Anterior cingulate cortex (tissue), 58 donors: ENCODE data around the gene MXRA7.
"Not testable (repeated sequence)": the region's sequence is repeated elsewhere in the genome, so short reads cannot be mapped to it uniquely, and the experiment has no call there.

Experiments used
- DNase-seq, 58 donors: peaks; one replicate each; lab custom pipeline; 2025; lab: John Stamatoyannopoulos, UW

The MXRA7 gene

GRCh38 chr17:76736349-76737081 is 25.8 kb upstream of the MXRA7 start:
- peak in 55 of 58 donors; percentile 10 to 79 (median 63) for DNase-seq

GRCh38 chr17:76735586-76736348 is 25.0 kb upstream of the MXRA7 start:
- no peak for DNase-seq

GRCh38 chr17:76735006-76735405 is 24.2 kb upstream of the MXRA7 start:
- no peak for DNase-seq

GRCh38 chr17:76734080-76734840 is 23.5 kb upstream of the MXRA7 start:
- no peak for DNase-seq

- DNase-seq: no peak
These were observed 22.8 kb upstream of the MXRA7 start for GRCh38 chr17:76733618-76733957.

DNA sequence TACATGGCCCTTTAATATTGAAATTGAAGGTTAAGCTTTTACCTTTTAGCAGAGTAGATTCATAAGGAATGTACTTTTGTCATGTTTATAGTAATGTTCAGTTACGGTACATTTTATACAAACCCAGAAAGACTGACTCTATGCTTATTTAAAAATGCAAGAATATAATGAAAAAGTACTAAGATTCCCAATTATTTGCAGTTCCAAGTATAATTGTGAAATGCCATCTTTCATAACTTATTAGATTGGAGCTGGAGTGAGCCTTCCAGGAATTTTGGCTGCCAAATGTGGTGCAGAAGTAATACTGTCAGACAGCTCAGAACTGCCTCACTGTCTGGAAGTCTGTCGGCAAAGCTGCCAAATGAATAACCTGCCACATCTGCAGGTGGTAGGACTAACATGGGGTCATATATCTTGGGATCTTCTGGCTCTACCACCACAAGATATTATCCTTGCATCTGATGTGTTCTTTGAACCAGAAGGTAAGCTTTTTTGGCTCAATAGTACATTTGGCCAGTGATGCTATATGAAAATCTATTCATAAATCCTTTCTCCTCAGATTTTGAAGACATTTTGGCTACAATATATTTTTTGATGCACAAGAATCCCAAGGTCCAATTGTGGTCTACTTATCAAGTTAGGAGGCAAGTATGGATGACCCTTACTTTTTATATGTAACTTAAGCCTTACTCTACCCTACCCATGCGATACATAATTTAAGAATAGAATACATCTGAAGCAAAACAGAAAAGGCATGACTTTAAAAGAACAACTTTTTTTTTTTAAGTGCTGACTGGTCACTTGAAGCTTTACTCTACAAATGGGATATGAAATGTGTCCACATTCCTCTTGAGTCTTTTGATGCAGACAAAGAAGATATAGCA is 22.2 kb upstream of the MXRA7 start:
- no peak for DNase-seq

GRCh38 chr17:76731800-76732733 is 21.3 kb upstream of the MXRA7 start:
- DNase-seq: not testable (repeated sequence)

- no peak for DNase-seq
These were observed 17.1 kb upstream of the MXRA7 start for GRCh38 chr17:76727745-76728456.

DNA sequence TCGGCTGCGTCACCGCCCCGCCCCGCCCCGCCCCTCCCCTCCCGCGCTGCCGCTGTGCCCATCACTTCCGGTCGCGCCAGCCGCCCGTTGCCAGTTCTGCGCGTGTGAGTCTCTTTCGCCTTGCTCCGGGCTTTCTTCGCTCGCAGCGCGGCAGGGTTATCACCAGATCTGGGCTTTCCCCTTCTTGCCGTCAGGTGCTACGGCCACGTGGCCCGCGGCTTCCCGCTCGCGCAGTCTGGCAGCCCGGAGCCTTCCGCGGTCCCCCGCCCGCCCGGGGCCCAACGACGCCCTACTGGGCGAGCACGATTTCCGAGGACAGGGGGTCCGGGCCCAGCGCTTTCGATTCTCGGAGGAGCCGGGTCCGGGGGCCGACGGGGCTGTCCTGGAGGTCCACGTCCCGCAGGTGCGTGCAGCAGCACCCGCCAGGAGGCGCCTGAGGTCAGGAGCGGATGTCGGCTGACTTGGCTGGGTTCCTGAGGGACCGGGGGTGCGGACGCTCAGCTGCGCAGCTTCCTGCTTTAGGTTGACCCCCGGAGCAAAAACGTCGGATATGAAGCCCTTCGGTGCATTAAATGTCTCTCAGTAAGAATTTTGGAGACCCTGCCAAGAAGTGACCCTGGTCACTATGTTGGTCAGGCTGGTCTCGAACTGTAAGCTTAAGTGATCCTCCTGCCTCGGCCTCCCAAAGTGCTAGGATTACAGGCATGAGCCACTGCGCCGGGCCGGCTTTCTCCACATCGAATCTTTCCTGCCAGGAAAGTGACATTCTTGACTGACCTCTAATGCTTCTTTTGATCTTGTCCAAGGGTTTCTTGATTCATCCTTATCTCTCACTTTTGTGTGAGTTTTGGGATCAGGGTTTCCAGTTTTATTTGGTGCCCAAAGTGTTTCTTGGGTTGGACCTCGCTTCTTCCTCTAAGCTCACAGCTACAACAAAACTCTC is 16.3 kb upstream of the MXRA7 start, which contains the start of gene METTL23:
TSS of gene METTL23 (plus strand) at position 64 of the 943 bp plus-strand sequence. CDS start 2,872 bp downstream, outside the sequence.
- DNase-seq: peak in 39 of 58 donors; percentile 51 to 85 (median 73)

- DNase-seq: peak; percentile 81 to 98 (median 96)
These were observed 15.5 kb upstream of the MXRA7 start, which contains the start of gene JMJD6 for GRCh38 chr17:76726231-76726775. JMJD6 (minus strand) TSS chr17:76726606; CDS start chr17:76726475, 131 bp downstream.

GRCh38 chr17:76725580-76726230 is 14.9 kb upstream of the MXRA7 start:
- peak in 35 of 58 donors; percentile 22 to 73 (median 57) for DNase-seq

GRCh38 chr17:76723812-76724211 is 13.0 kb upstream of the MXRA7 start:
- no peak for DNase-seq

DNA sequence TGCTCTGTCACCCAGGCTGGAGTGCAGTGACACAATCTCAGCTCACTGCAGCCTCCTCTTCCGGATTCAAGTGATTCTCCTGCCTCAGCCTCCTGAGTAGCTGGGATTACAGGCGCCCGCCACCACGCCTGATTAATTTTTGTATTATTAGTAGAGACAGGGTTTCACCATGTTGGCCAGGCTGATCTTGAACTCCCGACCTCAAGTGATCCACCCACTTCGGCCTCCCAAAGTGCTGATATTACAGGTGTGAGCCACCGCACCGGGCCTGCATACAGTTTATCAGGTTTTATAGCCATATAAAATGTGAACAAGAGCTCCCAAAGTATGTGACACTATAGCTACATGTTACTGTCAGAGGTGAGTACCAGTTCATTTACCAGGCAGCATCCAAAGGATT is 12.2 kb upstream of the MXRA7 start:
- not testable (repeated sequence) for DNase-seq

DNA sequence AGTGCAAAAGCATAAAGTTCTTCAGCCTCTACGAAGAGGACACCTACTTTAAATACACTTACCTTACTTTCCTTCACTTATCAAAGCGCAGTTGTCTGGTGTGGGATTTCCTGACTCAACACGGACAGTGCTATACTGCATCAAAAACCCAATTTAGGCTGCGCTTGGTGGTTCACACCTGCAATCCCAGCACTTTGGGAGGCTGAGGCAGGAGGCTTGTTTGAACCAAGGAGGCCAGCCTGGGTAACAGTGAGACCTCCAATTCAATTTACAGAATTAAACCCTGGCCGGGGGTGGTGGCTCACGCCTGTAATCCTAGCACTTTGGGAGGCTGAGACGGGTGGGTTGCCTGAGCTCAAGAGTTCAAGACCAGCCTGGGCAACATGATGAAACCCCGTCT is 11.5 kb upstream of the MXRA7 start:
- DNase-seq: no peak

- no peak for DNase-seq
These were observed 10.7 kb upstream of the MXRA7 start for GRCh38 chr17:76721463-76721862.

GRCh38 chr17:76720941-76721340 is 10.2 kb upstream of the MXRA7 start:
- DNase-seq: no peak
